A549 (cell line): ENCODE data around the gene FRY.

Experiments
- CHD4 ChIP-seq: fragments of 200-600 bp; sonication (generic); IDR thresholded peaks from 2 replicates; pipeline ENCODE4 v1.6.1; 2016; ENCODE audit warnings: antibody characterized with exemption, mild to moderate bottlenecking, borderline replicate concordance
- EP300 ChIP-seq, 2 experiments: fragments of >200 bp; sonication (Bioruptor Twin); formaldehyde crosslinking; IDR thresholded peaks; 2 replicates in 1 of 2; 3 replicates in 1 of 2; pipeline ENCODE4 v1.6.1; 2016 to 2017
- GATA3 ChIP-seq: IDR thresholded peaks from 2 replicates; pipeline ENCODE4 v1.6.1; 2012; ENCODE audit warnings: borderline replicate concordance
- HOXA7 ChIP-seq: fragments of 250-450 bp; sonication (Bioruptor Pico); IDR thresholded peaks from 2 replicates; pipeline ENCODE4 v1.5.0; 2020; ENCODE audit warnings: mild to moderate bottlenecking, moderate library complexity
- JUNB ChIP-seq: fragments of >200 bp; sonication (Bioruptor Twin); formaldehyde crosslinking; IDR thresholded peaks from 2 replicates; pipeline ENCODE4 v1.6.1; 2016
- RCOR1 ChIP-seq: fragments of 150-350 bp; IDR thresholded peaks from 2 replicates; pipeline ENCODE4 v1.6.1; 2014; ENCODE audit warnings: antibody characterized with exemption, low read length, low read depth
- TF ChIP-seq, protein P1 (sequence below): fragments of 200-600 bp; sonication (generic); IDR thresholded peaks from 2 replicates; pipeline ENCODE4 v1.6.1; 2016; ENCODE audit warnings: antibody characterized with exemption, mild to moderate bottlenecking, moderate library complexity
- TF ChIP-seq, protein P2 (sequence below): fragments of >200 bp; sonication (Bioruptor Twin); formaldehyde crosslinking; IDR thresholded peaks from 3 replicates; pipeline ENCODE4 v1.5.1; 2016
- TF ChIP-seq, protein P3 (sequence below): fragments of >200 bp; sonication (Bioruptor Twin); formaldehyde crosslinking; IDR thresholded peaks from 3 replicates; pipeline ENCODE4 v1.6.1; 2016
- TF ChIP-seq, protein P4 (sequence below): fragments of 150-350 bp; IDR thresholded peaks from 2 replicates; pipeline ENCODE4 v1.6.1; 2014; ENCODE audit warnings: low read depth, mild to moderate bottlenecking, low read length

DNA sequence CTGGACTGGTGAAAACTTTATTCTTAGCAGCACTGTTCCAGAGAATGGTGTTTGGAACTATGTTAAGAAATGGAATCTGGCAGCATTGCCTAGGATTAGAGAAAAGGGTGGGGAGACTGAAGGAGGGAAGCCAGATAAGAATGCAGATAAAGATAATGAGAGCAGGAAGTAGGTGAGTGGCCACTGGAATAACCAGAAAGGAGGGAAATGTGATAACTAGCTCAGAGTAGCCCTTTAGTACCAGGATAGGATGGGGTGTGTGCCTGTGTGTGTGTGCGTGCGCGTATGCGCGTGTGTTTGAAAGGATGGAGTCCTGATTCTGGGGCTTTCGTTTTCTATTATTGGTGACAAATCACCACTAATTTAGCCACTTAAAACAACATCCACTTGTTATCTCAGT, 33.4 kb upstream of the FRY start:
- TF ChIP-seq EP300 (IDR thresholded peaks at IDR 0.05) (no peak), RCOR1 (no peak), GATA3 (no peak), HOXA7 (CRISPR knock-in tag) (no peak), JUNB (no peak), CHD4 (no peak)
- TF ChIP-seq, protein P1, sequence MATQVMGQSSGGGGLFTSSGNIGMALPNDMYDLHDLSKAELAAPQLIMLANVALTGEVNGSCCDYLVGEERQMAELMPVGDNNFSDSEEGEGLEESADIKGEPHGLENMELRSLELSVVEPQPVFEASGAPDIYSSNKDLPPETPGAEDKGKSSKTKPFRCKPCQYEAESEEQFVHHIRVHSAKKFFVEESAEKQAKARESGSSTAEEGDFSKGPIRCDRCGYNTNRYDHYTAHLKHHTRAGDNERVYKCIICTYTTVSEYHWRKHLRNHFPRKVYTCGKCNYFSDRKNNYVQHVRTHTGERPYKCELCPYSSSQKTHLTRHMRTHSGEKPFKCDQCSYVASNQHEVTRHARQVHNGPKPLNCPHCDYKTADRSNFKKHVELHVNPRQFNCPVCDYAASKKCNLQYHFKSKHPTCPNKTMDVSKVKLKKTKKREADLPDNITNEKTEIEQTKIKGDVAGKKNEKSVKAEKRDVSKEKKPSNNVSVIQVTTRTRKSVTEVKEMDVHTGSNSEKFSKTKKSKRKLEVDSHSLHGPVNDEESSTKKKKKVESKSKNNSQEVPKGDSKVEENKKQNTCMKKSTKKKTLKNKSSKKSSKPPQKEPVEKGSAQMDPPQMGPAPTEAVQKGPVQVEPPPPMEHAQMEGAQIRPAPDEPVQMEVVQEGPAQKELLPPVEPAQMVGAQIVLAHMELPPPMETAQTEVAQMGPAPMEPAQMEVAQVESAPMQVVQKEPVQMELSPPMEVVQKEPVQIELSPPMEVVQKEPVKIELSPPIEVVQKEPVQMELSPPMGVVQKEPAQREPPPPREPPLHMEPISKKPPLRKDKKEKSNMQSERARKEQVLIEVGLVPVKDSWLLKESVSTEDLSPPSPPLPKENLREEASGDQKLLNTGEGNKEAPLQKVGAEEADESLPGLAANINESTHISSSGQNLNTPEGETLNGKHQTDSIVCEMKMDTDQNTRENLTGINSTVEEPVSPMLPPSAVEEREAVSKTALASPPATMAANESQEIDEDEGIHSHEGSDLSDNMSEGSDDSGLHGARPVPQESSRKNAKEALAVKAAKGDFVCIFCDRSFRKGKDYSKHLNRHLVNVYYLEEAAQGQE = no peak
- TF ChIP-seq, protein P2, sequence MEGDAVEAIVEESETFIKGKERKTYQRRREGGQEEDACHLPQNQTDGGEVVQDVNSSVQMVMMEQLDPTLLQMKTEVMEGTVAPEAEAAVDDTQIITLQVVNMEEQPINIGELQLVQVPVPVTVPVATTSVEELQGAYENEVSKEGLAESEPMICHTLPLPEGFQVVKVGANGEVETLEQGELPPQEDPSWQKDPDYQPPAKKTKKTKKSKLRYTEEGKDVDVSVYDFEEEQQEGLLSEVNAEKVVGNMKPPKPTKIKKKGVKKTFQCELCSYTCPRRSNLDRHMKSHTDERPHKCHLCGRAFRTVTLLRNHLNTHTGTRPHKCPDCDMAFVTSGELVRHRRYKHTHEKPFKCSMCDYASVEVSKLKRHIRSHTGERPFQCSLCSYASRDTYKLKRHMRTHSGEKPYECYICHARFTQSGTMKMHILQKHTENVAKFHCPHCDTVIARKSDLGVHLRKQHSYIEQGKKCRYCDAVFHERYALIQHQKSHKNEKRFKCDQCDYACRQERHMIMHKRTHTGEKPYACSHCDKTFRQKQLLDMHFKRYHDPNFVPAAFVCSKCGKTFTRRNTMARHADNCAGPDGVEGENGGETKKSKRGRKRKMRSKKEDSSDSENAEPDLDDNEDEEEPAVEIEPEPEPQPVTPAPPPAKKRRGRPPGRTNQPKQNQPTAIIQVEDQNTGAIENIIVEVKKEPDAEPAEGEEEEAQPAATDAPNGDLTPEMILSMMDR = no peak
- TF ChIP-seq, protein P3, sequence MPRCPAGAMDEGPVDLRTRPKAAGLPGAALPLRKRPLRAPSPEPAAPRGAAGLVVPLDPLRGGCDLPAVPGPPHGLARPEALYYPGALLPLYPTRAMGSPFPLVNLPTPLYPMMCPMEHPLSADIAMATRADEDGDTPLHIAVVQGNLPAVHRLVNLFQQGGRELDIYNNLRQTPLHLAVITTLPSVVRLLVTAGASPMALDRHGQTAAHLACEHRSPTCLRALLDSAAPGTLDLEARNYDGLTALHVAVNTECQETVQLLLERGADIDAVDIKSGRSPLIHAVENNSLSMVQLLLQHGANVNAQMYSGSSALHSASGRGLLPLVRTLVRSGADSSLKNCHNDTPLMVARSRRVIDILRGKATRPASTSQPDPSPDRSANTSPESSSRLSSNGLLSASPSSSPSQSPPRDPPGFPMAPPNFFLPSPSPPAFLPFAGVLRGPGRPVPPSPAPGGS = no peak
- TF ChIP-seq, protein P4, sequence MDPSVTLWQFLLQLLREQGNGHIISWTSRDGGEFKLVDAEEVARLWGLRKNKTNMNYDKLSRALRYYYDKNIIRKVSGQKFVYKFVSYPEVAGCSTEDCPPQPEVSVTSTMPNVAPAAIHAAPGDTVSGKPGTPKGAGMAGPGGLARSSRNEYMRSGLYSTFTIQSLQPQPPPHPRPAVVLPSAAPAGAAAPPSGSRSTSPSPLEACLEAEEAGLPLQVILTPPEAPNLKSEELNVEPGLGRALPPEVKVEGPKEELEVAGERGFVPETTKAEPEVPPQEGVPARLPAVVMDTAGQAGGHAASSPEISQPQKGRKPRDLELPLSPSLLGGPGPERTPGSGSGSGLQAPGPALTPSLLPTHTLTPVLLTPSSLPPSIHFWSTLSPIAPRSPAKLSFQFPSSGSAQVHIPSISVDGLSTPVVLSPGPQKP = no peak
